GM12878 (cell line): ENCODE data around the gene ADSS1. TPM values are rescaled to one million over a fixed set of nuclear protein-coding genes. Genes with fewer than 3 reads are reported as not detected.

ENCODE experiments used
- CREB1 ChIP-seq: IDR thresholded peaks from 2 replicates; pipeline ENCODE4 v1.6.1; 2012; ENCODE audit warnings: low read depth, mild to moderate bottlenecking, inconsistent platforms
- JUNB ChIP-seq: IDR thresholded peaks from 2 replicates; pipeline ENCODE4 v1.6.1; 2016; ENCODE audit warnings: antibody characterized with exemption, mild to moderate bottlenecking
- KLF5 ChIP-seq: fragments of 450-650 bp; IDR thresholded peaks from 2 replicates; pipeline ENCODE4 v1.6.1; 2014; ENCODE audit warnings: mild to moderate bottlenecking; ENCODE audit not compliant: partially characterized antibody
- MEF2B ChIP-seq: fragments of 450-650 bp; IDR thresholded peaks from 2 replicates; pipeline ENCODE4 v1.6.1; 2018; ENCODE audit warnings: mild to moderate bottlenecking, moderate library complexity; ENCODE audit not compliant: partially characterized antibody, poor library complexity, severe bottlenecking
- MYB ChIP-seq: fragments of 150-350 bp; IDR thresholded peaks from 2 replicates; pipeline ENCODE4 v1.6.1; 2014; ENCODE audit warnings: mild to moderate bottlenecking, low read depth, low read length, borderline replicate concordance
- MYC ChIP-seq: IDR thresholded peaks from 2 replicates; pipeline ENCODE4 v1.6.1; 2011; ENCODE audit warnings: mild to moderate bottlenecking, low read length, moderate library complexity, inconsistent platforms; ENCODE audit not compliant: insufficient read depth, insufficient replicate concordance, insufficient read length, severe bottlenecking
- PAX8 ChIP-seq: fragments of 450-650 bp; IDR thresholded peaks from 2 replicates; pipeline ENCODE4 v1.6.1; 2017; ENCODE audit warnings: mild to moderate bottlenecking, moderate library complexity
- RBBP5 ChIP-seq: fragments of 200-600 bp; sonication (generic); conservative IDR thresholded peaks from 2 replicates; pipeline ENCODE4 v1.6.1; 2016
- SRF ChIP-seq, 2 experiments: IDR thresholded peaks; 2 replicates each; pipeline ENCODE4 v1.6.1; 2011; ENCODE audit warnings: low read depth in 2 of 2, low read length in 2 of 2, mild to moderate bottlenecking in 1 of 2, moderate library complexity in 1 of 2
- ZNF384 ChIP-seq: IDR thresholded peaks from 2 replicates; pipeline ENCODE4 v1.6.1; 2012; ENCODE audit warnings: low read depth, mild to moderate bottlenecking, low read length, improper control_type of control experiment, borderline replicate concordance
- polyA plus RNA-seq, 11 experiments: library from polyadenylated mRNA; depleted of rRNA in 4 of 11; unstranded in 6 of 11; stranded (reverse) in 5 of 11; fragments of >200 nt; fragmentation: Nextera tagmentation in 4 of 11; fragmentation: Illumina TruSeq in 1 of 11; extraction: Ambion mirVana in 4 of 11; extraction: Trizol in 1 of 11; gene quantifications; 1 replicate in 1 of 11; 2 replicates in 10 of 11; pipeline versions ENCODE4 v1.2.1 to v1.2.3, GENCODE V29; 2011 to 2016; ENCODE audit warnings: inconsistent platforms in 2 of 11, missing spikeins in 2 of 11, low read depth in 1 of 11
- total RNA-seq, 4 experiments: library from RNA; depleted of rRNA in 3 of 4; stranded (reverse); fragments of >200 nt in 3 of 4; fragmentation: Illumina TruSeq in 1 of 4; extraction: Trizol in 1 of 4; gene quantifications; 2 replicates each; pipeline versions ENCODE4 v1.2.1 to v1.2.3, GENCODE V29; 2013 to 2021
- TF ChIP-seq, protein P1 (sequence below): fragments of 450-650 bp; IDR thresholded peaks from 2 replicates; pipeline ENCODE4 v1.6.1; 2017; ENCODE audit warnings: borderline replicate concordance
- TF ChIP-seq, protein P2 (sequence below): fragments of 450-650 bp; IDR thresholded peaks from 2 replicates; pipeline ENCODE4 v1.6.1; 2017; ENCODE audit warnings: mild to moderate bottlenecking, moderate library complexity
- TF ChIP-seq, protein P3 (sequence below): fragments of 450-650 bp; formaldehyde crosslinking; IDR thresholded peaks from 2 replicates; pipeline ENCODE4 v1.5.0; 2022; ENCODE audit warnings: mild to moderate bottlenecking, missing genetic modification characterization
- TF ChIP-seq, protein P4 (sequence below): fragments of 450-650 bp; IDR thresholded peaks from 2 replicates; pipeline ENCODE4 v1.6.1; 2017; ENCODE audit warnings: antibody characterized with exemption, mild to moderate bottlenecking, moderate library complexity
- TF ChIP-seq, protein P5 (sequence below): fragments of 150-350 bp; IDR thresholded peaks from 2 replicates; pipeline ENCODE4 v1.6.1; 2014; ENCODE audit warnings: mild to moderate bottlenecking, low read depth, low read length

ADSS1 gene
- total and polyA plus RNA-seq, 10 of the 15 experiments (the other 5 are each of a cell fraction or from before 2014, with no cell fraction given), result 0.11 to 0.45 (median 0.28) TPM; not detected in 5

DNA sequence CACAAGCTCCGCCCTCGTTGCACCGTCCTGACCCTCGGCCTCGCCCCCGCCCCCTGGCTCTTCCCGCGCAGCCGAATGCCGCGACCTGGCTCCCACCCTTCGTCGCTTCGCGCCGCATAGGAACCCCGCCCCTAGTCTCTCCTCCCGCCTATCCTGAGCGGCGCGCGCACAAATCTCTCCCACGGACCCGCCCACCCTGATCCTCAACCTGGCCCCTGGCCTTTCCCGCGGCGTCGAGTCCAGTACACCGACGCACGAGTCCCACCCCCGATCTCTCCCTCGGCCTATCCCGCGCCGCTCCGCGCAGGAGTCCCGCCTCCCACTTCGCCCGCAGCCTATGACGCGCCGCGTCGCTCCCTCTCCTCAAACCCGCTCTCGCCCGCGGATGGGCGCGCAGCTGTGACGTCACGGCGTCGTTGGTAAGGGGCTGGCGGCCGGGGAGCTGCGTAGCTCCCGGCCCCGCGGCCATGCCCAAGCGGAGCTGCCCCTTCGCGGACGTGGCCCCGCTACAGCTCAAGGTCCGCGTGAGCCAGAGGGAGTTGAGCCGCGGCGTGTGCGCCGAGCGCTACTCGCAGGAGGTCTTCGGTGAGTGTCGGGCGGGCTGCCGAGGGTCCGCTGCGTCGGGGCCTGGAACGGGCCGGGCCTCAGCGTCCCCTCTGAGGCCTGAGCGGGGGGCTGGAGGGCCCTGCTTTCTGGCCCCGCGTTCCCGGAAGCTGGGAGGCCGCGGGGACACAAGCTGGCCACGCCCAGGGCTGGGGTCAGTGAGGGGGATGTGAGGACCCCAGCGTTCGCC is 28.9 kb downstream of the ADSS1 start, which contains the start of gene SIVA1 (continued):
- TF ChIP-seq, protein P1, sequence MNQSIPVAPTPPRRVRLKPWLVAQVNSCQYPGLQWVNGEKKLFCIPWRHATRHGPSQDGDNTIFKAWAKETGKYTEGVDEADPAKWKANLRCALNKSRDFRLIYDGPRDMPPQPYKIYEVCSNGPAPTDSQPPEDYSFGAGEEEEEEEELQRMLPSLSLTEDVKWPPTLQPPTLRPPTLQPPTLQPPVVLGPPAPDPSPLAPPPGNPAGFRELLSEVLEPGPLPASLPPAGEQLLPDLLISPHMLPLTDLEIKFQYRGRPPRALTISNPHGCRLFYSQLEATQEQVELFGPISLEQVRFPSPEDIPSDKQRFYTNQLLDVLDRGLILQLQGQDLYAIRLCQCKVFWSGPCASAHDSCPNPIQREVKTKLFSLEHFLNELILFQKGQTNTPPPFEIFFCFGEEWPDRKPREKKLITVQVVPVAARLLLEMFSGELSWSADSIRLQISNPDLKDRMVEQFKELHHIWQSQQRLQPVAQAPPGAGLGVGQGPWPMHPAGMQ, result no peak
- no peak for TF ChIP-seq MEF2B
- TF ChIP-seq KLF5, result peak; percentile 33
- no peak for TF ChIP-seq RBBP5
- no peak for TF ChIP-seq MYB
- TF ChIP-seq, protein P2, sequence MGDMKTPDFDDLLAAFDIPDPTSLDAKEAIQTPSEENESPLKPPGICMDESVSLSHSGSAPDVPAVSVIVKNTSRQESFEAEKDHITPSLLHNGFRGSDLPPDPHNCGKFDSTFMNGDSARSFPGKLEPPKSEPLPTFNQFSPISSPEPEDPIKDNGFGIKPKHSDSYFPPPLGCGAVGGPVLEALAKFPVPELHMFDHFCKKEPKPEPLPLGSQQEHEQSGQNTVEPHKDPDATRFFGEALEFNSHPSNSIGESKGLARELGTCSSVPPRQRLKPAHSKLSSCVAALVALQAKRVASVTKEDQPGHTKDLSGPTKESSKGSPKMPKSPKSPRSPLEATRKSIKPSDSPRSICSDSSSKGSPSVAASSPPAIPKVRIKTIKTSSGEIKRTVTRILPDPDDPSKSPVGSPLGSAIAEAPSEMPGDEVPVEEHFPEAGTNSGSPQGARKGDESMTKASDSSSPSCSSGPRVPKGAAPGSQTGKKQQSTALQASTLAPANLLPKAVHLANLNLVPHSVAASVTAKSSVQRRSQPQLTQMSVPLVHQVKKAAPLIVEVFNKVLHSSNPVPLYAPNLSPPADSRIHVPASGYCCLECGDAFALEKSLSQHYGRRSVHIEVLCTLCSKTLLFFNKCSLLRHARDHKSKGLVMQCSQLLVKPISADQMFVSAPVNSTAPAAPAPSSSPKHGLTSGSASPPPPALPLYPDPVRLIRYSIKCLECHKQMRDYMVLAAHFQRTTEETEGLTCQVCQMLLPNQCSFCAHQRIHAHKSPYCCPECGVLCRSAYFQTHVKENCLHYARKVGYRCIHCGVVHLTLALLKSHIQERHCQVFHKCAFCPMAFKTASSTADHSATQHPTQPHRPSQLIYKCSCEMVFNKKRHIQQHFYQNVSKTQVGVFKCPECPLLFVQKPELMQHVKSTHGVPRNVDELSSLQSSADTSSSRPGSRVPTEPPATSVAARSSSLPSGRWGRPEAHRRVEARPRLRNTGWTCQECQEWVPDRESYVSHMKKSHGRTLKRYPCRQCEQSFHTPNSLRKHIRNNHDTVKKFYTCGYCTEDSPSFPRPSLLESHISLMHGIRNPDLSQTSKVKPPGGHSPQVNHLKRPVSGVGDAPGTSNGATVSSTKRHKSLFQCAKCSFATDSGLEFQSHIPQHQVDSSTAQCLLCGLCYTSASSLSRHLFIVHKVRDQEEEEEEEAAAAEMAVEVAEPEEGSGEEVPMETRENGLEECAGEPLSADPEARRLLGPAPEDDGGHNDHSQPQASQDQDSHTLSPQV, result no peak
- TF ChIP-seq, protein P3, sequence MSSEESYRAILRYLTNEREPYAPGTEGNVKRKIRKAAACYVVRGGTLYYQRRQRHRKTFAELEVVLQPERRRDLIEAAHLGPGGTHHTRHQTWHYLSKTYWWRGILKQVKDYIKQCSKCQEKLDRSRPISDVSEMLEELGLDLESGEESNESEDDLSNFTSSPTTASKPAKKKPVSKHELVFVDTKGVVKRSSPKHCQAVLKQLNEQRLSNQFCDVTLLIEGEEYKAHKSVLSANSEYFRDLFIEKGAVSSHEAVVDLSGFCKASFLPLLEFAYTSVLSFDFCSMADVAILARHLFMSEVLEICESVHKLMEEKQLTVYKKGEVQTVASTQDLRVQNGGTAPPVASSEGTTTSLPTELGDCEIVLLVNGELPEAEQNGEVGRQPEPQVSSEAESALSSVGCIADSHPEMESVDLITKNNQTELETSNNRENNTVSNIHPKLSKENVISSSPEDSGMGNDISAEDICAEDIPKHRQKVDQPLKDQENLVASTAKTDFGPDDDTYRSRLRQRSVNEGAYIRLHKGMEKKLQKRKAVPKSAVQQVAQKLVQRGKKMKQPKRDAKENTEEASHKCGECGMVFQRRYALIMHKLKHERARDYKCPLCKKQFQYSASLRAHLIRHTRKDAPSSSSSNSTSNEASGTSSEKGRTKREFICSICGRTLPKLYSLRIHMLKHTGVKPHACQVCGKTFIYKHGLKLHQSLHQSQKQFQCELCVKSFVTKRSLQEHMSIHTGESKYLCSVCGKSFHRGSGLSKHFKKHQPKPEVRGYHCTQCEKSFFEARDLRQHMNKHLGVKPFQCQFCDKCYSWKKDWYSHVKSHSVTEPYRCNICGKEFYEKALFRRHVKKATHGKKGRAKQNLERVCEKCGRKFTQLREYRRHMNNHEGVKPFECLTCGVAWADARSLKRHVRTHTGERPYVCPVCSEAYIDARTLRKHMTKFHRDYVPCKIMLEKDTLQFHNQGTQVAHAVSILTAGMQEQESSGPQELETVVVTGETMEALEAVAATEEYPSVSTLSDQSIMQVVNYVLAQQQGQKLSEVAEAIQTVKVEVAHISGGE (CRISPR knock-in tag), result no peak
- TF ChIP-seq MYC, result peak; percentile 22
- peak in 1 of 2 experiments; percentile 80; a peak in 2 of 4 replicates for TF ChIP-seq SRF (IDR thresholded peaks at IDR 0.05; ENCODE audit: low read depth in 2 of 2, low read length in 2 of 2)
- TF ChIP-seq JUNB, result no peak
- TF ChIP-seq ZNF384, result no peak
- no peak for TF ChIP-seq PAX8
- peak; percentile 99 for TF ChIP-seq CREB1
- TF ChIP-seq, protein P4, sequence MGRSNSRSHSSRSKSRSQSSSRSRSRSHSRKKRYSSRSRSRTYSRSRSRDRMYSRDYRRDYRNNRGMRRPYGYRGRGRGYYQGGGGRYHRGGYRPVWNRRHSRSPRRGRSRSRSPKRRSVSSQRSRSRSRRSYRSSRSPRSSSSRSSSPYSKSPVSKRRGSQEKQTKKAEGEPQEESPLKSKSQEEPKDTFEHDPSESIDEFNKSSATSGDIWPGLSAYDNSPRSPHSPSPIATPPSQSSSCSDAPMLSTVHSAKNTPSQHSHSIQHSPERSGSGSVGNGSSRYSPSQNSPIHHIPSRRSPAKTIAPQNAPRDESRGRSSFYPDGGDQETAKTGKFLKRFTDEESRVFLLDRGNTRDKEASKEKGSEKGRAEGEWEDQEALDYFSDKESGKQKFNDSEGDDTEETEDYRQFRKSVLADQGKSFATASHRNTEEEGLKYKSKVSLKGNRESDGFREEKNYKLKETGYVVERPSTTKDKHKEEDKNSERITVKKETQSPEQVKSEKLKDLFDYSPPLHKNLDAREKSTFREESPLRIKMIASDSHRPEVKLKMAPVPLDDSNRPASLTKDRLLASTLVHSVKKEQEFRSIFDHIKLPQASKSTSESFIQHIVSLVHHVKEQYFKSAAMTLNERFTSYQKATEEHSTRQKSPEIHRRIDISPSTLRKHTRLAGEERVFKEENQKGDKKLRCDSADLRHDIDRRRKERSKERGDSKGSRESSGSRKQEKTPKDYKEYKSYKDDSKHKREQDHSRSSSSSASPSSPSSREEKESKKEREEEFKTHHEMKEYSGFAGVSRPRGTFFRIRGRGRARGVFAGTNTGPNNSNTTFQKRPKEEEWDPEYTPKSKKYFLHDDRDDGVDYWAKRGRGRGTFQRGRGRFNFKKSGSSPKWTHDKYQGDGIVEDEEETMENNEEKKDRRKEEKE, result no peak
- TF ChIP-seq, protein P5, sequence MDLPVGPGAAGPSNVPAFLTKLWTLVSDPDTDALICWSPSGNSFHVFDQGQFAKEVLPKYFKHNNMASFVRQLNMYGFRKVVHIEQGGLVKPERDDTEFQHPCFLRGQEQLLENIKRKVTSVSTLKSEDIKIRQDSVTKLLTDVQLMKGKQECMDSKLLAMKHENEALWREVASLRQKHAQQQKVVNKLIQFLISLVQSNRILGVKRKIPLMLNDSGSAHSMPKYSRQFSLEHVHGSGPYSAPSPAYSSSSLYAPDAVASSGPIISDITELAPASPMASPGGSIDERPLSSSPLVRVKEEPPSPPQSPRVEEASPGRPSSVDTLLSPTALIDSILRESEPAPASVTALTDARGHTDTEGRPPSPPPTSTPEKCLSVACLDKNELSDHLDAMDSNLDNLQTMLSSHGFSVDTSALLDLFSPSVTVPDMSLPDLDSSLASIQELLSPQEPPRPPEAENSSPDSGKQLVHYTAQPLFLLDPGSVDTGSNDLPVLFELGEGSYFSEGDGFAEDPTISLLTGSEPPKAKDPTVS, result no peak
